ENCODE measurements around the gene TTLL5.

The TTLL5 gene

GRCh38 chr14:75885829-75886228 lies 224.8 kb downstream of the TTLL5 start:
- no peaks in the 10 kb centered on the region for H3K27me3 ChIP-seq (ENCODE audit: low read length)
- H2AFZ ChIP-seq (ENCODE audit: low read depth, low read length, severe bottlenecking): no peak overlapping the region
- H3K9ac ChIP-seq (ENCODE audit: low read length): no peak overlapping the region
- no peak overlapping the region for H3K4me2 ChIP-seq (ENCODE audit: low read depth, low read length, poor library complexity, severe bottlenecking)
- H3F3A ChIP-seq (ENCODE audit: insufficient read depth): no peaks in the 10 kb centered on the region
- H3K36me3 ChIP-seq (ENCODE audit: low read length): no peaks in the 10 kb centered on the region
- no peaks in the 10 kb centered on the region for H3K79me2 ChIP-seq (ENCODE audit: insufficient read depth, low read length)
- no peaks in the 10 kb centered on the region for H3K9me2 ChIP-seq (replicated peaks; ENCODE audit: insufficient read depth, low read length)
- H3K4me3 ChIP-seq (ENCODE audit: insufficient read depth, low read length, poor library complexity, severe bottlenecking): no peak overlapping the region
- H3K9me3 ChIP-seq (ENCODE audit: insufficient read depth, low read length): no peaks in the 10 kb centered on the region
- no peak overlapping the region for H3K27ac ChIP-seq (ENCODE audit: low read depth, low read length)
- no peaks in the 10 kb centered on the region for H4K20me1 ChIP-seq (ENCODE audit: low read depth, low read length)
- TF ChIP-seq, protein P1, sequence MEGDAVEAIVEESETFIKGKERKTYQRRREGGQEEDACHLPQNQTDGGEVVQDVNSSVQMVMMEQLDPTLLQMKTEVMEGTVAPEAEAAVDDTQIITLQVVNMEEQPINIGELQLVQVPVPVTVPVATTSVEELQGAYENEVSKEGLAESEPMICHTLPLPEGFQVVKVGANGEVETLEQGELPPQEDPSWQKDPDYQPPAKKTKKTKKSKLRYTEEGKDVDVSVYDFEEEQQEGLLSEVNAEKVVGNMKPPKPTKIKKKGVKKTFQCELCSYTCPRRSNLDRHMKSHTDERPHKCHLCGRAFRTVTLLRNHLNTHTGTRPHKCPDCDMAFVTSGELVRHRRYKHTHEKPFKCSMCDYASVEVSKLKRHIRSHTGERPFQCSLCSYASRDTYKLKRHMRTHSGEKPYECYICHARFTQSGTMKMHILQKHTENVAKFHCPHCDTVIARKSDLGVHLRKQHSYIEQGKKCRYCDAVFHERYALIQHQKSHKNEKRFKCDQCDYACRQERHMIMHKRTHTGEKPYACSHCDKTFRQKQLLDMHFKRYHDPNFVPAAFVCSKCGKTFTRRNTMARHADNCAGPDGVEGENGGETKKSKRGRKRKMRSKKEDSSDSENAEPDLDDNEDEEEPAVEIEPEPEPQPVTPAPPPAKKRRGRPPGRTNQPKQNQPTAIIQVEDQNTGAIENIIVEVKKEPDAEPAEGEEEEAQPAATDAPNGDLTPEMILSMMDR (IDR thresholded peaks at IDR 0.05; ENCODE audit: insufficient read depth, low read length, poor library complexity, severe bottlenecking): no peak
- TF ChIP-seq EZH2phosphoT487 (conservative IDR thresholded peaks at IDR 0.05; ENCODE audit: low read length): no peak

- H3K4me2 ChIP-seq (ENCODE audit: low read depth, low read length, poor library complexity, severe bottlenecking): no peak overlapping the region
- H3K27ac ChIP-seq (ENCODE audit: low read depth, low read length): no peak overlapping the region
- TF ChIP-seq EZH2phosphoT487 (conservative IDR thresholded peaks at IDR 0.05; ENCODE audit: low read length): no peak
- TF ChIP-seq, protein P1 (IDR thresholded peaks at IDR 0.05; ENCODE audit: insufficient read depth, low read length, poor library complexity, severe bottlenecking): no peak
These were observed 225.7 kb downstream of the TTLL5 start for GRCh38 chr14:75886636-75887348.

DNA sequence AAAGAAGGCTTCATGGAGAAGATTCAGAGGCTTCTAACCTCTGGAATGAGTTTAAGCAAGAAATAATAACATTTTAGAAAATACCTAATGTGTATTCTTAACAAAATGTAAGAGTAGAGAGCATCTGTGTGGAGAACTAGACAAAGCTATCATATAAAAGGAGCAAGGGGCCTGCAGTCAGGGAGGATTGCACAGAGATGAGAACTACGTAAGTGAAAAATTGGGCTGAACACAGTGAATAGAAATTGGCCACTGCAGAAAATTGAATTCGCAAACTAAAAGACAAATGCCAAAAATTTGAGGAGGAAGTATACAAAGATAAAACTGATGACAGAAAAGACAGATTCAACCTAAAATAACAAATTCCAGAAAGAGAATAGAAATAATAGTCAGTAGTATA lies 227.9 kb downstream of the TTLL5 start:
- Histone ChIP-seq H3K9me3 (ENCODE audit: insufficient read depth, low read length) (no peaks in the 10 kb centered on the region), H4K20me1 (ENCODE audit: low read depth, low read length) (no peaks in the 10 kb centered on the region), H2AFZ (ENCODE audit: low read depth, low read length, severe bottlenecking) (no peak overlapping the region), H3K79me2 (ENCODE audit: insufficient read depth, low read length) (no peaks in the 10 kb centered on the region), H3K27me3 (ENCODE audit: low read length) (no peaks in the 10 kb centered on the region), H3K27ac (ENCODE audit: low read depth, low read length) (no peak overlapping the region), H3K36me3 (ENCODE audit: low read length) (no peaks in the 10 kb centered on the region), H3K9me2 (replicated peaks; ENCODE audit: insufficient read depth, low read length) (no peaks in the 10 kb centered on the region), H3K4me3 (ENCODE audit: insufficient read depth, low read length, poor library complexity, severe bottlenecking) (no peak overlapping the region), H3F3A (ENCODE audit: insufficient read depth) (no peaks in the 10 kb centered on the region), H3K4me2 (ENCODE audit: low read depth, low read length, poor library complexity, severe bottlenecking) (no peak overlapping the region), H3K9ac (ENCODE audit: low read length) (no peak overlapping the region)
- TF ChIP-seq, protein P1 (IDR thresholded peaks at IDR 0.05; ENCODE audit: insufficient read depth, low read length, poor library complexity, severe bottlenecking): no peak
- no peak for TF ChIP-seq EZH2phosphoT487 (conservative IDR thresholded peaks at IDR 0.05; ENCODE audit: low read length)

More at GRCh38 chr14:75886636-75887348, 225.7 kb downstream of the TTLL5 start:
- H3K36me3 ChIP-seq (ENCODE audit: low read length): no peaks in the 10 kb centered on the region
- H3K9me2 ChIP-seq (replicated peaks; ENCODE audit: insufficient read depth, low read length): no peaks in the 10 kb centered on the region
- no peaks in the 10 kb centered on the region for H3F3A ChIP-seq (ENCODE audit: insufficient read depth)
- H3K9me3 ChIP-seq (ENCODE audit: insufficient read depth, low read length): no peaks in the 10 kb centered on the region
- no peaks in the 10 kb centered on the region for H3K27me3 ChIP-seq (ENCODE audit: low read length)
- H2AFZ ChIP-seq (ENCODE audit: low read depth, low read length, severe bottlenecking): no peak overlapping the region
- H4K20me1 ChIP-seq (ENCODE audit: low read depth, low read length): no peaks in the 10 kb centered on the region
- H3K4me3 ChIP-seq (ENCODE audit: insufficient read depth, low read length, poor library complexity, severe bottlenecking): no peak overlapping the region
- H3K9ac ChIP-seq (ENCODE audit: low read length): no peak overlapping the region
- H3K79me2 ChIP-seq (ENCODE audit: insufficient read depth, low read length): no peaks in the 10 kb centered on the region

Measured in SU-DHL-6 (cell line).